ENCODE results near the gene DUS3L.
"Not testable (repeated sequence)": the region's sequence is repeated elsewhere in the genome, so short reads cannot be mapped to it uniquely, and the experiment has no call there.

Gene DUS3L

DNA sequence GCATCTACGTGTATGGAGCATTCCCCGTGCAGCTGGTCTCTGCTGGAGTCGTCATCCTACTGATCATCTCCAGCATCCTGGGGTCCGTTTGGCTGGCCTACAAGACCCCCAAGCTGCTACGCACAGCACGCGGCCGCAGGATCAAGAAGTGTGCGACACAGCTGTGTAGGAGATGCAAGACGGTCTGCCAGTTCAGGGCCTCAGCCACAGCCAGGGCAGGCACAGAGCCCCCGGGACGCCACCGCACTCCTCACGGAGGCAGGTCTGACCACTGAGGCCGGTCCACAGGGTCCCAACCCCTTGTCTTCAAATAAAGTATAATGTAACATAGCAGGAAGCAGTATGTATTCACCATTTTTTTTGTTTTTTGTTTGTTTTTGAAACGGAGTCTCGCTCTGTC lies 12.6 kb downstream of the DUS3L start:
- no peak for DNase-seq (ENCODE audit: low read depth in 3 of 3, low spot score in 1 of 3)

- DNase-seq (ENCODE audit: low read depth in 3 of 3, low spot score in 1 of 3): no peak
Measured at GRCh38 chr19:5775668-5776309, 15.2 kb downstream of the DUS3L start.

- DNase-seq (ENCODE audit: low read depth in 3 of 3, low spot score in 1 of 3): no peak
Measured at GRCh38 chr19:5774921-5775320, 16.0 kb downstream of the DUS3L start.

DNA sequence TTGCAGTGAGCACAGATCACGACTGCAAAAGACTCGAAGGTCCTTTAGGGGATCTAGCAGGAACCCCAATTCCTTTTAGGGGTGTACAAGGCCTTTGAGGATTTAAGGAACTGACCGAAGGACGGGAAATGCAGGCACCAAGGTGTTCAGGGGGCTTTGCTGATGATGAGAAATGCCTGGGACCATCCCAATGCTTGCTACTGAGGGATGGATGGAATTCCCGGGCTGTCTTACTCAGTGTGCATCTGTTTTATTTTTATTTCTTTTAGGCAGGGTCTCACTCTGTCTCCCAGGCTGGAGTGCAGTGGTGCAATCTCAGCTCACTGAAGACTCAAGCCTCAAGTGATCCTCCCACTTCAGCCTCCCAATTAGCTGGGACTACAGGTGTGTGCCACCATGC lies 17.7 kb downstream of the DUS3L start:
- no peak for DNase-seq (ENCODE audit: low read depth in 3 of 3, low spot score in 1 of 3)

GRCh38 chr19:5772416-5772815 lies 18.5 kb downstream of the DUS3L start:
- DNase-seq (ENCODE audit: low read depth in 3 of 3, low spot score in 1 of 3): no peak

GRCh38 chr19:5767949-5768348 lies 23.0 kb downstream of the DUS3L start:
- DNase-seq (ENCODE audit: low read depth in 3 of 3, low spot score in 1 of 3): no peak

- no peak for DNase-seq (ENCODE audit: low read depth in 3 of 3, low spot score in 1 of 3)
Measured at GRCh38 chr19:5765220-5765619, 25.7 kb downstream of the DUS3L start.

GRCh38 chr19:5762608-5763217 lies 28.2 kb downstream of the DUS3L start:
- DNase-seq (ENCODE audit: low read depth in 3 of 3, low spot score in 1 of 3): no peak

- no peak for DNase-seq (ENCODE audit: low read depth in 3 of 3, low spot score in 1 of 3)
Measured at GRCh38 chr19:5753743-5754142, 37.2 kb downstream of the DUS3L start.

- DNase-seq (ENCODE audit: low read depth in 3 of 3, low spot score in 1 of 3): no peak
Measured at GRCh38 chr19:5751709-5752108, 39.3 kb downstream of the DUS3L start.

DNA sequence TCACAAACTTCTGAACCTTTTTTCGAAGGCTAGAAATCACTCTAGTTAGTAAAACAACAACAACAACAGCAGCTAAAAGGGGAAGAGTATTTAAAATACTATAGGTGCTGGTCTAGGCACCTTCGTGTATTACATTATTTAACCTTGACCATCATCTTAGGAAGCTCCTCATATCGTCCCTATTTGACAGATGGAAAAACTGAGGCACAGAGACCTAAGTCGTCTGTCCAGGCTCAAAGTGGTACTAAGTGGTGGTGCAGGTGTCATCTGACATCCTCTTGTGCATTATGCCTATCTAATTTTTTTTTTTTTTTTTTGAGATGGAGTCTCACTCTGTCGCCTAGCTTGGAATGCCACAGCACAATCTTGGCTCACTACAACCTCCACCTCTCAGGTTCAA lies 41.5 kb downstream of the DUS3L start:
- DNase-seq (ENCODE audit: low read depth in 3 of 3, low spot score in 1 of 3): no peak

GRCh38 chr19:5748920-5749319 lies 42.0 kb downstream of the DUS3L start:
- not testable (repeated sequence) for DNase-seq (ENCODE audit: low read depth in 3 of 3, low spot score in 1 of 3)

GRCh38 chr19:5744999-5745398 lies 46.0 kb downstream of the DUS3L start:
- DNase-seq (ENCODE audit: low read depth in 3 of 3, low spot score in 1 of 3): not testable (repeated sequence)

DNA sequence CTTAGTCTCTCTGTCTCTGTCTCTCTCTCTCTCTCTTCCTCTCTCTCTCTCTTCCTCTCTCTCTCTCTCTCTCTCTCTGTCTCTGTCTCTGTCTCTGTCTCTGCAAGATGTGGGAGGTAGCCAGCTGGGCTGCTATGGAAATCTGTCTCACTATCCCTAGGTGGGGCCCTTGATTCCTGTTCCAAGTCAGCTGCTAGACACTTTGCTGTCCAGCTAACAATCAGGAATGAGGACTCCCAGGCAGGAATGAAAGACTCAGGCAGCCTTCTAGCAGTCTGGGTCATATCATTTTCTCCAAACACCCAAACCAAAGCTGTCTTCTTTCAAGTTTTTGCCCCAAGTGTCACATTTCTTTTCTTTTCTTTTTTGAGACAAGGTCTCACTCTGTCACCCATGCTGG lies 47.3 kb downstream of the DUS3L start:
- no peak for DNase-seq (ENCODE audit: low read depth in 3 of 3, low spot score in 1 of 3)

- no peak for DNase-seq (ENCODE audit: low read depth in 3 of 3, low spot score in 1 of 3)
Measured at GRCh38 chr19:5742051-5742450, 48.9 kb downstream of the DUS3L start.

DNA sequence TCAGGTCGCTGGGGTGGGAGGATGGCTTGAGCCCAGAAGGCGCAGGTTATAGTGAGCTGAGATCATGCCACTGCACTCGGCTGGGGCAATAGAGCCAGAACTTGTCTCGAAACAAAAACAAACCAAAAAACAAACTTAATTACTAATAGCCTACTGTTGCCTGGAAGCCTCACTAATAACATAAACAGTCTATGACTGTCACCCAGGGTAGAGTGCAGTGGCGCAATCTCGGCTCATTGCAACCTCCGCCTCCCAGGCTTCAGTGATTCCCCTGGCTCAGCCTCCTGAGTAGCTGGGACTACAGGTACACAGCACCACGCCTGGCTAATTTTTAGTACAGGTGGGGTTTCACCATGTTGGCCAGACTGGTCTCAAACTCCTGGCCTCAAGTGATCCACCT lies 52.5 kb downstream of the DUS3L start:
- DNase-seq (ENCODE audit: low read depth in 3 of 3, low spot score in 1 of 3): no peak
